H1 (cell line): Measurements from ENCODE around the gene QPCT.

ENCODE experiments used
- ASH2L ChIP-seq: fragments of 200-600, 300-600 bp; sonication (generic); IDR thresholded peaks from one replicate; pipeline ENCODE4 v1.7.1; 2017; ENCODE audit warnings: low read length
- CTCF ChIP-seq, 3 experiments: IDR thresholded peaks; 1 replicate in 2 of 3; 2 replicates in 1 of 3; pipeline versions ENCODE4 v1.5.1 to v1.6.1; 2011; ENCODE audit warnings: low read length in 3 of 3, mild to moderate bottlenecking in 3 of 3, inconsistent platforms in 2 of 3, low read depth in 1 of 3, moderate library complexity in 1 of 3; ENCODE audit not compliant: insufficient read depth in 1 of 3; ENCODE audit errors: control extremely low read depth in 1 of 3
- FOSL1 ChIP-seq: IDR thresholded peaks from 2 replicates; pipeline ENCODE4 v1.6.1; 2011; ENCODE audit warnings: mild to moderate bottlenecking, low read depth, low read length, moderate library complexity; ENCODE audit not compliant: insufficient read depth
- JUN ChIP-seq: IDR thresholded peaks from 2 replicates; pipeline ENCODE4 v1.6.1; 2011; ENCODE audit warnings: low read depth, mild to moderate bottlenecking, improper control_type of control experiment, low read length
- POLR2AphosphoS5 ChIP-seq: IDR thresholded peaks from 2 replicates; pipeline ENCODE4 v1.6.1; 2011; ENCODE audit warnings: low read depth, low read length
- RAD21 ChIP-seq, 2 experiments: IDR thresholded peaks in 1 of 2; conservative IDR thresholded peaks in 1 of 2; 2 replicates each; pipeline ENCODE4 v1.6.1; 2011; ENCODE audit warnings: low read depth in 2 of 2, low read length in 2 of 2, improper control_type of control experiment in 1 of 2, inconsistent platforms in 1 of 2, mild to moderate bottlenecking in 1 of 2, moderate library complexity in 1 of 2
- RNF2 ChIP-seq: fragments of 200-900, 300-1000 bp; sonication (generic); IDR thresholded peaks from 2 replicates; pipeline ENCODE4 v1.7.1; 2016; ENCODE audit warnings: borderline replicate concordance, low read depth, mild to moderate bottlenecking, antibody characterized with exemption, low read length; ENCODE audit not compliant: poor library complexity, severe bottlenecking; ENCODE audit errors: missing control alignments
- RXRA ChIP-seq: IDR thresholded peaks from 2 replicates; pipeline ENCODE4 v1.6.1; 2011; ENCODE audit warnings: low read depth, mild to moderate bottlenecking, low read length, moderate library complexity; ENCODE audit not compliant: insufficient read depth
- SIN3A ChIP-seq, 2 experiments: IDR thresholded peaks in 1 of 2; conservative IDR thresholded peaks in 1 of 2; 2 replicates each; pipeline ENCODE4 v1.6.1; 2011 to 2012; ENCODE audit warnings: low read length in 2 of 2, improper control_type of control experiment in 1 of 2, low read depth in 1 of 2, mild to moderate bottlenecking in 1 of 2
- SIX5 ChIP-seq: IDR thresholded peaks from 2 replicates; pipeline ENCODE4 v1.6.1; 2011; ENCODE audit warnings: mild to moderate bottlenecking, low read depth, low read length
- SRF ChIP-seq: IDR thresholded peaks from 2 replicates; pipeline ENCODE4 v1.6.1; 2011; ENCODE audit warnings: mild to moderate bottlenecking, low read depth, low read length, moderate library complexity
- TBP ChIP-seq: IDR thresholded peaks from 2 replicates; pipeline ENCODE4 v1.6.1; 2011; ENCODE audit warnings: low read depth, low read length, improper control_type of control experiment
- TEAD4 ChIP-seq: IDR thresholded peaks from 2 replicates; pipeline ENCODE4 v1.6.1; 2012; ENCODE audit warnings: low read depth, low read length, inconsistent platforms, mixed read lengths

- no peak for TF ChIP-seq CTCF (IDR thresholded peaks at IDR 0.05; ENCODE audit: control extremely low read depth in 1 of 3, insufficient read depth in 1 of 3, low read depth in 1 of 3, low read length in 3 of 3)
- no peak for TF ChIP-seq TBP
- no peak for TF ChIP-seq SIN3A (conservative IDR thresholded peaks at IDR 0.05 in 1 of 2, IDR thresholded peaks at IDR 0.05 in 1 of 2; ENCODE audit: low read depth in 1 of 2, low read length in 2 of 2)
- no peak for TF ChIP-seq RXRA
- TF ChIP-seq SRF: no peak
- no peak for TF ChIP-seq RAD21 (IDR thresholded peaks at IDR 0.05 in 1 of 2, conservative IDR thresholded peaks at IDR 0.05 in 1 of 2; ENCODE audit: low read depth in 2 of 2, low read length in 2 of 2)
- TF ChIP-seq TEAD4: no peak
- no peak for TF ChIP-seq JUN
- TF ChIP-seq FOSL1: no peak
- TF ChIP-seq RNF2: no peak
- TF ChIP-seq POLR2AphosphoS5: no peak
- TF ChIP-seq SIX5: no peak
- no peak for TF ChIP-seq ASH2L
Measured at GRCh38 chr2:37337620-37338280, 6.7 kb upstream of the QPCT start.
